DOHH2 (cell line): ENCODE data around the gene CASP9.

Experiments used
- EZH2phosphoT487 ChIP-seq: fragments of 200-600 bp; sonication (generic); IDR thresholded peaks from 2 replicates; pipeline ENCODE4 v1.6.1; 2017; ENCODE audit warnings: borderline replicate concordance, mild to moderate bottlenecking, antibody characterized with exemption, low read length, moderate library complexity, mixed read lengths
- TF ChIP-seq, protein P1 (sequence below): fragments of 200-600 bp; sonication (generic); IDR thresholded peaks from one replicate; pipeline ENCODE4 v1.5.1; 2014; ENCODE audit warnings: antibody characterized with exemption, mild to moderate bottlenecking, low read depth, low read length; ENCODE audit not compliant: poor library complexity, severe bottlenecking

DNA sequence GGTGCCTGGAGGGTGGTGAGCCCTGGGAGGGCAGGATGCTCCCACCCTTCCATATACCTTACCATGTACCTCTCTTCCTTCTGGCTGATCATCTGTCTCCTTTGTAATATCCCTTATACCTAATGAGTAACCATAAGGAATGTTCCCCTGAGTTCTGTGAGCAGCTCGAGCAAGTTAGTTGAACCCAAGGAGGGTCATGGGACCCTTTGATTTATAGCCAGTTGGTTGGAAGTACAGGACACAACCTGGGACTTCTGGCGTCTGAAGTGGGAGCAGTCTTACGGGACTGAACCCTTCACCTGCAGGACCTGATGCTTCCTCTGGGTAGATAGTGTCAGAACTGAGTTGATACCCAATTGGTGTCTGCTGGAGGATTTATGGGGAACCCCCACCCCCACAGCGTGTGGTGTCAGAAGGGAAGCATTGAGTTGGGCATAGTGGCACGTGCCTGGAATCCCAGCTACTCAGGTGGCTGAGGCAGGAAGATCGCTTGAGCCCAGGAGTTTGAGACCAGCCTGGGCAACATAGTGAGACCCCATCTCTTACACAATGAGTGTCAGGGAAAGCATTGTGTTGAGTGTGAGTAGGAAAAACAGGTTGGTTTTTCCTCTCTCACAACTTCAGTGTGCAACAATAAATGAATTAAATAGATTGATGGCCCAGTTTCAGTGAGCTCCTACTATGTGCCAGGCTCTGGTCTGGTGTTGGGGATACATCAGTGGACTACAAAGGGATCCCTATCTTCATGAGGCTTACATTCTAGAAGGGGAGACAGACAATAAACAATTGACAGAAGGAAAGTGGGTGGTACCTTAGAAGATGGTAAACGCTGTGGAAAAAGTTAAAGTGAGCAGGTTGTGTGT is 18.6 kb upstream of the CASP9 start:
- TF ChIP-seq, protein P1, sequence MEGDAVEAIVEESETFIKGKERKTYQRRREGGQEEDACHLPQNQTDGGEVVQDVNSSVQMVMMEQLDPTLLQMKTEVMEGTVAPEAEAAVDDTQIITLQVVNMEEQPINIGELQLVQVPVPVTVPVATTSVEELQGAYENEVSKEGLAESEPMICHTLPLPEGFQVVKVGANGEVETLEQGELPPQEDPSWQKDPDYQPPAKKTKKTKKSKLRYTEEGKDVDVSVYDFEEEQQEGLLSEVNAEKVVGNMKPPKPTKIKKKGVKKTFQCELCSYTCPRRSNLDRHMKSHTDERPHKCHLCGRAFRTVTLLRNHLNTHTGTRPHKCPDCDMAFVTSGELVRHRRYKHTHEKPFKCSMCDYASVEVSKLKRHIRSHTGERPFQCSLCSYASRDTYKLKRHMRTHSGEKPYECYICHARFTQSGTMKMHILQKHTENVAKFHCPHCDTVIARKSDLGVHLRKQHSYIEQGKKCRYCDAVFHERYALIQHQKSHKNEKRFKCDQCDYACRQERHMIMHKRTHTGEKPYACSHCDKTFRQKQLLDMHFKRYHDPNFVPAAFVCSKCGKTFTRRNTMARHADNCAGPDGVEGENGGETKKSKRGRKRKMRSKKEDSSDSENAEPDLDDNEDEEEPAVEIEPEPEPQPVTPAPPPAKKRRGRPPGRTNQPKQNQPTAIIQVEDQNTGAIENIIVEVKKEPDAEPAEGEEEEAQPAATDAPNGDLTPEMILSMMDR, result no peak
- no peak for TF ChIP-seq EZH2phosphoT487
